IPS-20b (cell line): ENCODE data around the gene TET2.

Experiments used
- H3K27ac ChIP-seq: one replicate; pipeline ENCODE4 v1.5.1; 2013; ENCODE audit warnings: low read length
- H3K27me3 ChIP-seq: 2 replicates; pipeline ENCODE4 v1.6.1; 2013; ENCODE audit warnings: mild to moderate bottlenecking, low read length, inconsistent platforms; ENCODE audit not compliant: insufficient read depth
- H3K36me3 ChIP-seq: 2 replicates; pipeline ENCODE4 v1.6.1; 2013; ENCODE audit warnings: low read depth, mild to moderate bottlenecking, inconsistent platforms, low read length, moderate library complexity; ENCODE audit not compliant: insufficient read depth
- H3K4me1 ChIP-seq: 2 replicates; pipeline ENCODE4 v1.6.1; 2013; ENCODE audit warnings: mild to moderate bottlenecking, control low read depth, inconsistent platforms, low read length, moderate library complexity; ENCODE audit not compliant: insufficient read depth
- H3K4me3 ChIP-seq: 2 replicates; pipeline ENCODE4 v1.5.1; 2013; ENCODE audit warnings: mild to moderate bottlenecking, low read length, inconsistent platforms
- H3K9ac ChIP-seq: 2 replicates; pipeline ENCODE4 v1.6.1; 2013; ENCODE audit warnings: low read depth, mild to moderate bottlenecking, inconsistent platforms, low read length, moderate library complexity
- H3K9me3 ChIP-seq: 2 replicates; pipeline ENCODE4 v1.6.1; 2013; ENCODE audit warnings: mild to moderate bottlenecking, low read depth, low read length, inconsistent platforms; ENCODE audit not compliant: insufficient read depth

TET2 gene

GRCh38 chr4:105241451-105241850 is 94.8 kb downstream of the TET2 start:
- Histone ChIP-seq H3K9me3 (no peaks in the 10 kb centered on the region), H3K4me3 (no peak overlapping the region), H3K27ac (no peak overlapping the region), H3K9ac (no peak overlapping the region), H3K27me3 (no peaks in the 10 kb centered on the region), H3K36me3 (no peaks in the 10 kb centered on the region), H3K4me1 (no peaks in the 10 kb centered on the region)

DNA sequence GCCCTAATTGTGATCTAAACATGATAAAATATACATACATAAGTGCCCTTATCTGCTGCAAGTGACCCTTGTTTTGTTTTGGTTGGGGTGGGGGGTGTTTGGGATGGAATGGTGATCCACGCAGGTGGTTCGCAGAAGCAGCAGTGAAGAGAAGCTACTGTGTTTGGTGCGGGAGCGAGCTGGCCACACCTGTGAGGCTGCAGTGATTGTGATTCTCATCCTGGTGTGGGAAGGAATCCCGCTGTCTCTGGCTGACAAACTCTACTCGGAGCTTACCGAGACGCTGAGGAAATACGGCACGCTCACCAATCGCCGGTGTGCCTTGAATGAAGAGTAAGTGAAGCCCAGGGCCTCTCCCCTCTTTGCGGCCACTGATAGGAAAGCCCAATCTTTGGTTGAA is 96.8 kb downstream of the TET2 start:
- Histone ChIP-seq H3K27ac (no peak overlapping the region), H3K4me1 (no peaks in the 10 kb centered on the region), H3K27me3 (no peaks in the 10 kb centered on the region), H3K4me3 (no peak overlapping the region), H3K36me3 (no peaks in the 10 kb centered on the region), H3K9ac (no peak overlapping the region), H3K9me3 (no peaks in the 10 kb centered on the region)

DNA sequence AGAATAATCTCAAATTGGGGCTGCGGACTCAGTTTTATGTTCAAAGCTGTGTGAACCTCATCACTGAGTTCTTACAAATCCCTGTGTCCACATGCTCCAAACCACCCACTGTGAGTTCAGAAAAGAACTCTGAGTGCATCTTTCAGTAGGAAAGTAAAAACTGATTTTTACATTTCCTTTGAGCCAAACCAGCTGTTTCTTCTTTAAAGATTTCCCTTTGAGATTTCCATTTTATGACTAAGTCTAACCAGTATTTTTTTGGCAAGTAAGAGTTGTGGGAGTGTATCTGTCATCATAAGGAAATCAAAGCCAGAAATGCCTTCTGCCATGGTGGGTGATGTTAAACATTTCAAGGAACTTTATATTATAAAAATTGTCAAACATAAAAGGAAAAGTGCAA is 100.0 kb downstream of the TET2 start:
- no peaks in the 10 kb centered on the region for H3K36me3 ChIP-seq
- no peaks in the 10 kb centered on the region for H3K4me1 ChIP-seq
- no peak overlapping the region for H3K27ac ChIP-seq
- no peaks in the 10 kb centered on the region for H3K27me3 ChIP-seq
- H3K4me3 ChIP-seq = no peak overlapping the region
- H3K9ac ChIP-seq = no peak overlapping the region
- no peaks in the 10 kb centered on the region for H3K9me3 ChIP-seq

DNA sequence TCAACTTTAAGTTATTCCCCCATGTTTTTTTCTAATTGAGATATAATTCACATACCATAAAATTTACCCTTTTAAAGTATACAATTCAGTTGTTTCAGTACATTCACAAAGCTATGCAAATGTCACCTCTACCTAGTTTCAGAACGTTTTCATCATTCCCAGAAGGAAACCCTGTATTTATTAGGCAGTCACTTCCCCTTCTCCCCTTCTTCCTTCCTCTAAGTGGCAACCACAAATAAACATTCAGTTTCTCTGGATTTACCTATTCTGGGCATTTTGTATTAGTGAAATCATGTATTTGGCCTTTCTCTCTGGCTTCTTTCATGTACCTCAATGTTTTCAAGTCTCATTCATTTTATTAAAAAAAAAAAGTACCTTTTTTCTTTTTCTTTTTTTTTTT is 101.9 kb downstream of the TET2 start:
- no peak overlapping the region for H3K4me3 ChIP-seq
- no peaks in the 10 kb centered on the region for H3K36me3 ChIP-seq
- no peak overlapping the region for H3K9ac ChIP-seq
- no peaks in the 10 kb centered on the region for H3K9me3 ChIP-seq
- H3K27me3 ChIP-seq = no peaks in the 10 kb centered on the region
- no peaks in the 10 kb centered on the region for H3K4me1 ChIP-seq
- no peak overlapping the region for H3K27ac ChIP-seq

GRCh38 chr4:105257817-105258495 is 111.3 kb downstream of the TET2 start:
- Histone ChIP-seq H3K4me1 (no peaks in the 10 kb centered on the region), H3K27ac (no peak overlapping the region), H3K36me3 (no peaks in the 10 kb centered on the region), H3K4me3 (no peak overlapping the region), H3K9ac (no peak overlapping the region), H3K9me3 (no peaks in the 10 kb centered on the region), H3K27me3 (no peaks in the 10 kb centered on the region)

- no peak overlapping the region for H3K4me3 ChIP-seq
- no peak overlapping the region for H3K27ac ChIP-seq
- H3K9me3 ChIP-seq = no peaks in the 10 kb centered on the region
- H3K36me3 ChIP-seq = no peaks in the 10 kb centered on the region
- H3K9ac ChIP-seq = no peak overlapping the region
- H3K4me1 ChIP-seq = no peaks in the 10 kb centered on the region
- no peaks in the 10 kb centered on the region for H3K27me3 ChIP-seq
Observed at GRCh38 chr4:105265689-105266088, 119.0 kb downstream of the TET2 start.

- H3K9ac ChIP-seq = no peak overlapping the region
- no peak overlapping the region for H3K27ac ChIP-seq
- H3K27me3 ChIP-seq = no peaks in the 10 kb centered on the region
- no peaks in the 10 kb centered on the region for H3K36me3 ChIP-seq
- no peaks in the 10 kb centered on the region for H3K4me1 ChIP-seq
- H3K4me3 ChIP-seq = no peak overlapping the region
- no peaks in the 10 kb centered on the region for H3K9me3 ChIP-seq
Observed at GRCh38 chr4:105267280-105267679, 120.6 kb downstream of the TET2 start.

DNA sequence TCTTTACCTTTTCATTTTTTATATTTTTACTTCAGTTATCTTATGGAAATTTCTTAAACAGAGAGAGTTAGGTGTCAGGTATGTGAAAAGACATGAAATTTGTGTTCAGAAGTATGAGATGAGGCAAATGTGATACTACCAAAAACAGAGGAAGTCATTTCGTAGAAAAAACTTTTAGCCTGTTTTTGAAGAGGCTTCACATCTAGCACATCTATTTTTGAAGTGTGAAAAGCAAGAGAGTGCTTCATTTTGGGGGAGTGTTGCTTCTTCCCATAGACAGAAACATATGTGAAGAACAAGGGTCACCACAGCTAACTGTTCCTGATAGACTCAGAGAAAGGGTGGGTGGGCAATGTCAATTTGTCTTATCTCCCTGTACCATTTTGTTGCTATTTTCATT is 125.3 kb downstream of the TET2 start:
- no peak overlapping the region for H3K4me3 ChIP-seq
- no peaks in the 10 kb centered on the region; the same call in 1 of the 2 replicates for H3K36me3 ChIP-seq

DNA sequence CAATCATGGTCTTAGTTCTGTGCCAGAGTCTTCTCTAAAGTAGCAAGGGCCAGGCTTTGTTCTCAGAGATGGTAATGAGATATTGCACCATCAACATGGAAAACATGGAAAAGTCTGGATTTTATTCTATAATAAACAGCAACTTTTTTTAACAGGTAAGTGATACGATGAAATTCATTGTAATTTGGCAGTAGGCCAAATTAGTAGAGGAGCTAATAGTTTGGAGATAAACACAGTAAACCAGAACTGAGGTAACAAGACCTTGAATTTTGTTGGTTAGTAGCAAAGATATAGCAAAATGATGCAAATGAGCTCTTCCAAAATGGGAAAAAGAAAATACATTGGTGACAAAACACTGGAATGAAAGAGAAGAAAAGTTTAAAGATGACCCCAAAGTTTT is 126.6 kb downstream of the TET2 start:
- Histone ChIP-seq H3K36me3 (no peaks in the 10 kb centered on the region; the same call in 1 of the 2 replicates), H3K4me1 (peaks cover 4% of the 10 kb centered on the region), H3K4me3 (no peak overlapping the region), H3K27me3 (no peaks in the 10 kb centered on the region), H3K27ac (no peak overlapping the region), H3K9me3 (no peaks in the 10 kb centered on the region), H3K9ac (no peak overlapping the region)

More for the DNA sequence above, 125.3 kb downstream of the TET2 start:
- no peaks in the 10 kb centered on the region for H3K9me3 ChIP-seq
- H3K27me3 ChIP-seq = no peaks in the 10 kb centered on the region
- H3K27ac ChIP-seq = no peak overlapping the region
- H3K9ac ChIP-seq = no peak overlapping the region
- no peaks in the 10 kb centered on the region for H3K4me1 ChIP-seq

GRCh38 chr4:105274090-105274489 is 127.4 kb downstream of the TET2 start:
- no peak overlapping the region for H3K27ac ChIP-seq
- no peak overlapping the region for H3K4me3 ChIP-seq
- H3K27me3 ChIP-seq = no peaks in the 10 kb centered on the region
- no peaks in the 10 kb centered on the region; the same call in 1 of the 2 replicates for H3K36me3 ChIP-seq
- peaks cover 4% of the 10 kb centered on the region for H3K4me1 ChIP-seq
- no peaks in the 10 kb centered on the region for H3K9me3 ChIP-seq
- no peak overlapping the region for H3K9ac ChIP-seq

DNA sequence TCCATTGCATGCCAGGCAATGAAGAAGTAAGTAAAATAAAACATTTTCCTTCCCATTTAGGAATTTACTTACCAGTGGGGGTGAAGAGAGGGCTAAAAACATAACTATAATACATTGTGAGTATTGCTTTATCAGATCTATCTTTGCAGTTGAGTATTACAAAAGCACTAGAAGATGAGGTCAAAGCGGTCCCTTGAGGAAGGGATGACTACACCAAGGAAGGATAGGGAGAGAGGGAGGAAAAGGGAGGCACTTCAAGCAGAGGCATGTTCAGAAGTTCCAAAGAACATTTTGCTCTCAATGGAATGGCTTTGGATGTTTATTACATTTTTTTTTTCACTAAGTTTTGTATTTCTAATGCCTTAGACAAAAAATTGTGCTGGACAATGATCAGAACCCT is 127.8 kb downstream of the TET2 start:
- Histone ChIP-seq H3K27me3 (no peaks in the 10 kb centered on the region), H3K36me3 (no peaks in the 10 kb centered on the region; the same call in 1 of the 2 replicates), H3K9ac (no peak overlapping the region), H3K9me3 (no peaks in the 10 kb centered on the region), H3K27ac (no peak overlapping the region), H3K4me3 (no peak overlapping the region), H3K4me1 (peaks cover 4% of the 10 kb centered on the region)

GRCh38 chr4:105276361-105277104 is 129.9 kb downstream of the TET2 start:
- H3K36me3 ChIP-seq = no peaks in the 10 kb centered on the region; the same call in 1 of the 2 replicates
- H3K4me1 ChIP-seq = peaks cover 4% of the 10 kb centered on the region
- H3K9me3 ChIP-seq = no peaks in the 10 kb centered on the region
- no peak overlapping the region for H3K27ac ChIP-seq
- no peaks in the 10 kb centered on the region for H3K27me3 ChIP-seq
- no peak overlapping the region for H3K4me3 ChIP-seq
- no peak overlapping the region for H3K9ac ChIP-seq
